Central memory CD8-positive, alpha-beta T cell (primary cell): ENCODE data around the gene ATAD3B.
"Not testable (repeated sequence)": the region's sequence is repeated elsewhere in the genome, so short reads cannot be mapped to it uniquely, and the experiment has no call there.

Experiments
- ATAC-seq: fragments of 150-1000 bp; cut with Tn5 transposase; replicated peaks from 2 replicates; pipeline ENCODE4 v1.10.0; 2022; ENCODE audit warnings: mild to moderate bottlenecking, moderate FRiP score, moderate number of reproducible peaks; ENCODE audit not compliant: poor library complexity, severe bottlenecking; ENCODE audit errors: extremely low read depth
- DNase-seq, 2 donors: peaks; one replicate each; pipeline ENCODE4 v3.0.0; 2021; ENCODE audit warnings: low spot score in 2 of 2
- H3K27ac Mint-ChIP-seq: one replicate; pipeline ENCODE4 v1.8.0; 2022; ENCODE audit warnings: low read depth, mild to moderate bottlenecking, moderate library complexity, mixed read lengths
- H3K27me3 Mint-ChIP-seq: one replicate; pipeline ENCODE4 v1.8.0; 2022; ENCODE audit warnings: mixed read lengths
- H3K36me3 Mint-ChIP-seq: one replicate; pipeline ENCODE4 v1.8.0; 2022; ENCODE audit warnings: mild to moderate bottlenecking, moderate library complexity, mixed read lengths; ENCODE audit not compliant: insufficient read depth
- H3K4me1 Mint-ChIP-seq: one replicate; pipeline ENCODE4 v1.8.0; 2022; ENCODE audit warnings: mixed read lengths
- H3K4me3 Mint-ChIP-seq: one replicate; pipeline ENCODE4 v1.8.0; 2022; ENCODE audit warnings: mild to moderate bottlenecking, moderate library complexity, mixed read lengths
- H3K9me3 Mint-ChIP-seq: one replicate; pipeline ENCODE4 v1.8.0; 2022; ENCODE audit warnings: mixed read lengths

The ATAD3B gene

DNA sequence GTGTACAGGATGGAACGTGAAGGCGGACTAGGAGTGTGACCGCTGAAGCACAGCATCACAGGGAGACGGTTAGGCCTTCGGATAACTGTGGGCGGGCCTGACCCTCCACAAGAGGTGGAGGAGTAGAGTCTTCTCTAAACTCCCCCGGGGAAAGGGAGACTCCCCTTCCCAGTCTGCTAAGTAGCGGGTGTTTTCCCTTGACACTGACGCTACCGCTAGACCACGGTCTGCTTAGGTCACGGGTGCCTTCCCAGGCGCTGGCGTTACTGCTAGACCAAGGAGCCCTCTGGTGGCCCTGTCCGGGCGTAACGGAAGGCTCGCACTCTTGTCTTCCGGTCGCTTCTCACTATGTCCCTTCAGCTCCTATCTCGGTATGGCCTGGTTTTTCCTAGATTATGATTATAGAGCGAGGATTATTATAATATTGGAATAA is 33.8 kb downstream of the ATAD3B start:
- H3K36me3 Mint-ChIP-seq, H3K9me3 Mint-ChIP-seq, DNase-seq, H3K27me3 Mint-ChIP-seq: not testable (repeated sequence)
- peak overlapping the region; percentile 89 for H3K27ac Mint-ChIP-seq
- peak overlapping the region; percentile 76 for H3K4me3 Mint-ChIP-seq
- H3K4me1 Mint-ChIP-seq: peaks cover 14% of the 10 kb centered on the region
- ATAC-seq: peak; percentile 57

DNA sequence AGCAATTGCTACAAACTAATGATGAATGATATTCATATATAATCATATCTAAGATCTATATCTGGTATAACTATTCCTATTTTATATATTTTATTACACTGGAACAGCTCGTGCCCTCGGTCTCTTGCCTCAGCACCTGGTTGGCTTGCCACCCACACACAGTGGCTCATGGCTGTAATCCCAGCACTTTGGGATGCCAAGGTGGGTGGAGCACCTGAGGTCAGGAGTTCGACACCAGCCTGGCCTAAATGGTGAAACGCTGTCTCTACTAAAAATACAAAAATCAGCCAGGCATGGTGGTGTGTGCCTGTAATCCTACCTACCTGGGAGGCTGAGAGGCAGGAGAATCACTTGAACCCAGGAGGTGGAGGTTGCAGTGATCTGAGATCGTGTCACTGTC is 34.2 kb downstream of the ATAD3B start:
- H3K36me3 Mint-ChIP-seq: not testable (repeated sequence)
- Mint-ChIP-seq H3K27ac (peak overlapping the region; percentile 89), H3K4me3 (peak overlapping the region; percentile 76)

DNA sequence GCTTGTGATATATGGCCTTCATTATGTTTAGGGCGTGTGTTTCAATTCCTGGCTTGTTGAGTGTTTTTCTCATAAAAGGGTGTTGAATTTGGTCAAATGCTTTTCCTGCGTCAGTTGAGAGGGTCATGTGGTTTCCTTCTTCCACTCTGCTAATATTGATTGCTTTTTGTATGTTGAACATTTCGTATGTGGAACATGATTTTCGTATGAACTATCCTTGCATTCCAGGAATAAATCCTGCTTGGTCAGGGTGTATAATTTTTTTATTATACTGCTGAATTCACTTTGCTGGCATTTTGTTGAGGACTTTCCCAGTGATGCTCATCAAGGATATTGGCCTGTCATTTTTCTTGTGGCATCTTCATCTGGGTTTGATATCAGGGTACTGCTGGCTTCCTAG is 35.7 kb downstream of the ATAD3B start:
- ATAC-seq: no peak
- H3K4me1 Mint-ChIP-seq: peaks cover 20% of the 10 kb centered on the region
- H3K4me3 Mint-ChIP-seq: no peak overlapping the region
- H3K27ac Mint-ChIP-seq: no peak overlapping the region
- no peaks in the 10 kb centered on the region for H3K27me3 Mint-ChIP-seq
- no peaks in the 10 kb centered on the region for H3K9me3 Mint-ChIP-seq
- H3K36me3 Mint-ChIP-seq: peaks cover 10% of the 10 kb centered on the region
- no peak for DNase-seq

More for the DNA sequence above, 34.2 kb downstream of the ATAD3B start:
- H3K27me3 Mint-ChIP-seq, DNase-seq, ATAC-seq, H3K9me3 Mint-ChIP-seq: not testable (repeated sequence)
- H3K4me1 Mint-ChIP-seq: peaks cover 15% of the 10 kb centered on the region

DNA sequence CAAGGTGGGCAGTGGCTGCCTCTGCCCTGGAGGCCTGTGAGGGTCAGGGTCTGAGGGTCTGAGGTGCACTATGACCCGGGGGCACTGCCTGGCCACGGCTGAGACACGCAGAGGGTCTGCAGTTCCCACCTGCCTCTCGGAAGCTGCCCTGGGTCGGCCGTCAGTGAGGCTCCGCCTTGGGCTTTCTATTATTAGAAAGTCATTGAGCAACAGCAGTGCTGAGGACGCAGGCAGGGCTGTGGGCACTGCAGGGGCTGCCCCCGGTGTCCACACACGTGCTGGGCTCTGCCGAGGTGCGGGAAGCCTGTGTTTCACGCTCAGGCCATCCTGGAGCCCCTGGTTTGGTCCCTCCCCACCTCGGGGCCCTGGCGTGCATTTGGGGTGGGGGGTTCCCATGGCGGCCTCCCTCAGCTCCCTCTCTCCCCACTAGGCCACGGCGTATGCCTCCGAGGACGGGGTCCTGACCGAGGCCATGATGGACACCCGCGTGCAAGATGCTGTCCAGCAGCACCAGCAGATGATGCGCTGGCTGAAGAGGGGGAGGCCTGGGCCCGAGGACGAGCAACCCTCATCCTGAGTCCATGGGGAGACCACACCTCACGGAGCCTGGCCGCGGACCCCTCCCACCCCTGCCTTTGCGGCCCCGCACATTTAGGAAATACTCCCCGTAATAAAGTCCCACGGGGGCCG is 37.4 kb downstream of the ATAD3B start:
- ATAC-seq, H3K9me3 Mint-ChIP-seq, H3K27me3 Mint-ChIP-seq, DNase-seq, H3K4me3 Mint-ChIP-seq, H3K27ac Mint-ChIP-seq: not testable (repeated sequence)
- Mint-ChIP-seq H3K36me3 (peaks cover 10% of the 10 kb centered on the region), H3K4me1 (peaks cover 25% of the 10 kb centered on the region)

DNA sequence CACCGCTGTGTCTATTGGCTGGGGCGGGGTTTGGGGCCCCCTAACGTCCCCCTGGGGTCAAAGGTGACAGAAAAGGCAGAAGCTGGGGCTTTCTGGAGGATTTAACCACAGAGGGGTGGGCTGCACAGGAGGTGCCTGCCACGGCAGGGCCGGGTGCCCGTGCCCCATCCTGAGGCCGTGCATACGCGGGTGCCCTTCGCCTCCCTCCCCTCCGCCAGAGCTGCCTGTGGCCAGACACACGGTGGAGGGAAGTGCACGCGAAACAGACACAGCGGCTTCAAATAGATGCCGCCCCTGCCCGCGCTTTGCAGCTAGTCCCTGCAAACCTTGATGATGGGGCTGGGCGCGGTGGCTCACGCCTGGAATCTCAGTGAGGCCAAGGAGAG is 37.9 kb downstream of the ATAD3B start:
- not testable (repeated sequence) for DNase-seq, H3K27ac Mint-ChIP-seq, H3K27me3 Mint-ChIP-seq, H3K9me3 Mint-ChIP-seq, ATAC-seq, H3K4me3 Mint-ChIP-seq
- H3K4me1 Mint-ChIP-seq: peaks cover 26% of the 10 kb centered on the region
- H3K36me3 Mint-ChIP-seq: peaks cover 10% of the 10 kb centered on the region

DNA sequence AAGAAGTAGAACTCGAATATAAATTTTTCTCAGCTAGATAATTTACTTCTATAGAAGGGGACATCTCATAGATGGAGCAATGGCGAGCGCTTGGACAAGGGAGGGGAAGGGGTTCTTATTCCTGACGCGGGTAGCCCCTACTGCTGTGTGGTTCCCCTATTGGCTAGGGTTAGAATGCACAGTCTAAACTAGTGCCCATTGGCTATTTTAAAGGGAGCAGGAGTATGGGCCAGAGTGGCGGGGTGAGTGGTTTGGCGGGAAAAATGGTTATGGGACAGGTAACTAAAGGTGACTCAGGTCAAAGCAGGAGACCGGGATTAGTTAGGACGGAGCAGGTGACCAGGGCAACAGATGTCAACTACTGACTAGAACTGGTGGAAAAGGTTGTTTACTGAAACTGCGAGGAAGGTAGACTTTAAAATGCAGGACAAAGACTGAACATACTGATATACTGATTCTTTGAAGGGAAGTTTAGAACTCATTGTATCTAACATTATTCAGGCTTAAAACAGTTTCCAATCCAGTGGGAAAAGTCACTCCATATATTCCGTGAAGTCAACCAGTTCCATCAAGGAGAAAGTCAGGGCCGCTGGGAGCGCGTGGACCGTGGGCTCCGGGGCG is 39.5 kb downstream of the ATAD3B start:
- no peak for ATAC-seq
- peaks cover 10% of the 10 kb centered on the region for H3K36me3 Mint-ChIP-seq
- H3K4me1 Mint-ChIP-seq: peaks cover 12% of the 10 kb centered on the region
- H3K9me3 Mint-ChIP-seq: no peaks in the 10 kb centered on the region
- H3K27ac Mint-ChIP-seq: peak overlapping the region; percentile 90
- DNase-seq: no peak
- H3K4me3 Mint-ChIP-seq: peak overlapping the region; percentile 93
- no peaks in the 10 kb centered on the region for H3K27me3 Mint-ChIP-seq

DNA sequence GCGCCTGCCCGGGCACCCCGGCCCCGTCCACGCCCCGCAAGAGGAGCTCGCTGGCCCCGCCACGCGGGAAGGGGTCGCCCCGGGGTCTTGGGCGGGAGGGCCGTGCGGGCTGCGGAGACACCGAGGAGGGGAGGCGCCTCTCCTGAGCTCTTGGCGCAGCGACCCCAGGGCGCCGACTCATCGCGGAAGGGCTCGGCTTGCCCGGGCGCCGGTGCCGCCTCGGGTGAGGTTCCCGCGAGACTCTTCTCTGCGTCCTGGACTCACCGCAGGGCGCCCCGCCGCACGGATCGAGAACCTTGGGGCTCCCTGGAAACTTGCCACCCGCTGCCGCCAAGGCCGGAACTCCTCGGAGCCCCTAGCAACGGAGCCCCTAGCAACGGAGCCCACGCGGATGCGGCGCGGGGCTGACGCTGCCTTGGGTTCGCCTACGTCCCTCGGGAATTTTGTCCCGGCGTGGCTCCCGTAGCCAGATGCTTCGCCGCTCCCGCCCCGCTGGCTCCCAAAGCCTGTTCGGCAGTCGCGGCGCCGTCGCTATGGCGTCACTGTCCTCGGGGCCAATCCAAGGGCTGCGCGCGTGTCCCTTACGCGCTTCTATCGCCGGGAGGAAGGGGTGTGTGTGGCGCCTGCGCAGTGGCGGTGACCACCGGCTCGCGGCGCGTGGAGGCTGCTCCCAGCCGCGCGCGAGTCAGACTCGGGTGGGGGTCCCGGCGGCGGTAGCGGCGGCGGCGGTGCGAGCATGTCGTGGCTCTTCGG is 40.1 kb downstream of the ATAD3B start, which contains the start of gene ATAD3A:
Gene ATAD3A, plus strand, starts transcription at position 630 of the 753 bp plus-strand sequence. Its CDS starts 107 bp downstream, at position 737.
- peak within 1 kb of the TSS; percentile 90 for H3K27ac Mint-ChIP-seq
- H3K36me3 Mint-ChIP-seq: peaks cover 12% of the 10 kb centered on the region
- no peaks in the 10 kb centered on the region for H3K9me3 Mint-ChIP-seq
- no peaks in the 10 kb centered on the region for H3K27me3 Mint-ChIP-seq
- DNase-seq: peak; percentile 79 to 88
- H3K4me3 Mint-ChIP-seq: peak within 1 kb of the TSS; percentile 93
- ATAC-seq: peak; percentile 93
- peaks cover 12% of the 10 kb centered on the region for H3K4me1 Mint-ChIP-seq

DNA sequence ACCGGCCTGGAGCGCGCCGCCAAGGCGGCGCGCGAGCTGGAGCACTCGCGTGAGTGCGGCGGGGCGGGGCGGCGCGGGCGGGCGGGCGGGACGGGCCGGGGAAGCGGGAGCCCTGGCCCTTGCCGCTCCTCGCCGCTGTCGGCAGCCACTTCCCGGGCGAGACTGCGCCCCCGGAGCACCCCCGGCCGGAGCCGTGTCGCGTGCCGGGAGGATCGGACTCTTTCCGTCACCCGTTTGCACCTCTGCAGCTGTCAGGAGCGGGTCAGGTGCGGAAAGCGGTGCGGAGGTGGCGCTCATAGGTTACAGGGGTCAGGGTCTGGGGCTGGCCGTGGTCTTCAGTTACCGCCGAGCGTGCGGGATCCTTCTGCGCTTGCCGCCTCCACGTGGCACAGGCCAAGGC is 40.9 kb downstream of the ATAD3B start:
- not testable (repeated sequence) for H3K9me3 Mint-ChIP-seq, DNase-seq, H3K27me3 Mint-ChIP-seq
- Mint-ChIP-seq H3K4me3 (peak overlapping the region; percentile 93), H3K27ac (peak overlapping the region; percentile 90), H3K4me1 (peaks cover 12% of the 10 kb centered on the region), H3K36me3 (peaks cover 13% of the 10 kb centered on the region)
- ATAC-seq: peak; percentile 17

DNA sequence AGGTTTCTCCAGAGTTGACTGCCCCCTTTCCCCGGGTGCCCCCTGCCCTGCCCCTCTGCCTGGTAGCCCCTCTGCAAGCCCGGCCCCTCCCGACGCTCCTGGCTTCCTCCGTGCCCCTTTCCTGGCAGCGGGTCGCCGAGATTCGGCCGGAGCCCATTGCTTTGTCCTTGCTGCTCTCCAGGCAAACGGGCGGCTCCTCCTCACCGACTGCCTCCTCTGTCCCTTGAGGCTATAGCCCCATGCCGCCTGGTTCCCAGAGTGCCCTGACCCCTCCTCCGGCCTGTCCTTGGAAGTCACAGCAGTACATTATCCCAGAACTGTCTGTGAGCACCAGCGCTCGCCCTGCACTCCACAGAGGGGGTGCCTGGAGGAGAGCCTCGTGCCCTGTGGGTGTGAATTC is 42.1 kb downstream of the ATAD3B start:
- peaks cover 12% of the 10 kb centered on the region for H3K4me1 Mint-ChIP-seq
- peak overlapping the region; percentile 58 for H3K4me3 Mint-ChIP-seq
- H3K36me3 Mint-ChIP-seq: peaks cover 17% of the 10 kb centered on the region
- H3K27me3 Mint-ChIP-seq, ATAC-seq, H3K9me3 Mint-ChIP-seq, DNase-seq: not testable (repeated sequence)
- H3K27ac Mint-ChIP-seq: peak overlapping the region; percentile 53

DNA sequence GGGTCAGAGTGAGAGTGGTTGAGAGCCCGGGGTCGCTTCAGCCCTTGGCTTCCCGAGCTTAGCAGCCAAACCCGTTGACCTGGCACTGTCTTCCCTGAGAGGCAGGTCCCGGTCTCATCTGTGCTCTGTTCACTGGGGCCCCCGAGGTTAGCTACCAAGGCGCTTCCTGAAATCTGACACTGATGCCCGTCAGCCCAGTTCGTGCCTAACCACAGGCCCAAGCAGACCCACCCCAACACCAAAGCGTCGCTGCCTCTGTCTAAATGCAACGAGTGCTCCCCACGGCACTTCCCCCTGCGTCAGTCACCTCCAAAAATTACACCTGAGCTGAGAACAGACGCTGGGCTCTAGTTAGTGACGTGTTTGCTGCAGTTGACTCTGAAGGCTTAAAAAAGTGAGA is 42.8 kb downstream of the ATAD3B start:
- ATAC-seq, H3K9me3 Mint-ChIP-seq, H3K27ac Mint-ChIP-seq, DNase-seq, H3K4me3 Mint-ChIP-seq, H3K27me3 Mint-ChIP-seq: not testable (repeated sequence)
- Mint-ChIP-seq H3K36me3 (peaks cover 17% of the 10 kb centered on the region), H3K4me1 (peaks cover 12% of the 10 kb centered on the region)

DNA sequence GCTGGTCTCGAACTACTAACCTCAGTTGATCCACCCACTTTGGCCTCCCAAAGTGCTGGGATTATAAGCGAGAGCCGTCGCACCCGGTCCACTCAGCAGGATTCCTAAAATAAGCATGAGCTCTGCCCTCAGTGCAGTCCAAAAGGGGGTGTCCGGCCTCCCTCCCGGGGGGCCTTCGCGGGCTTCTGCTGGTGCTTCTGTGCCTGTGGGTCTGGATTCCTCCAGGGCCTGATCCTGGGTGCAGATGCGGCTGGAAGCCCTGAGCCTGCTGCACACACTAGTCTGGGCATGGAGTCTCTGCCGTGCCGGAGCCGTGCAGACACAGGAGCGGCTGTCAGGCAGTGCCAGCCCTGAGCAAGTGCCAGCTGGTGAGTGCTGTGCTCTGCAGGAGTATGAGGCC is 45.4 kb downstream of the ATAD3B start:
- H3K27ac Mint-ChIP-seq, H3K27me3 Mint-ChIP-seq, H3K4me1 Mint-ChIP-seq, ATAC-seq, H3K9me3 Mint-ChIP-seq, H3K4me3 Mint-ChIP-seq, DNase-seq: not testable (repeated sequence)
- peaks cover 13% of the 10 kb centered on the region for H3K36me3 Mint-ChIP-seq

DNA sequence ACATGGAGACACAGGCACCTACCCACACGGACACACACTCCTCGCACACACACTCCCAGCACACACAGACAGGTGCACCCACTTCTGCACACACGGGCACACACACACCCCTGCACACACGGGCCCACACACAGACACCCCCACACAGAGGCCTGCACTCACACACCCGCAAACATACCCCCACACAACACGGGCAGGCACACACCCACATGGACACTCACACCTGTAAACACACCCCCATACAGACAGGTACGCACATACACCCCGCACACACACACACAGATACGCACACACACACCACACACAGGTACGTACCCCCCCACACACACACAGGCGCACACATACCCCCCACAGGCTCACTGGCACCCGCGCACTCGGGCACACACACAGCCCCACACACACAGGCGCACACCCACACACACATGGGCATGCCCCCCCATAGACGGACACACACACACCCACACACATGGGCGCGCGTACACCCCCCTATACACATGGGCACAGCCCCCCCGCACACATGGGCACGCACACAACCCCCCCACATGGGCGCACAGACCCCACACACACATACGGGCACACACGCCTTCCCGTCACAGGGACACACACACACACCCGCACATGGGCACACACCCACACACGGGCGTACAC is 46.5 kb downstream of the ATAD3B start:
- H3K27me3 Mint-ChIP-seq: no peaks in the 10 kb centered on the region
- H3K9me3 Mint-ChIP-seq: no peaks in the 10 kb centered on the region
- H3K27ac Mint-ChIP-seq: peak overlapping the region; percentile 73
- peaks cover 11% of the 10 kb centered on the region for H3K36me3 Mint-ChIP-seq
- H3K4me1 Mint-ChIP-seq: peaks cover 6% of the 10 kb centered on the region
- no peak for ATAC-seq
- DNase-seq: no peak
- H3K4me3 Mint-ChIP-seq: no peak overlapping the region
